Glutamatergic neuron (in vitro differentiated cells): Measurements from ENCODE around the gene FEZ2. TPM values are rescaled to one million over a fixed set of nuclear protein-coding genes. Genes with fewer than 3 reads are reported as not detected.

Source experiments
- DNase-seq: peaks from one replicate; pipeline ENCODE4 v3.0.0; 2022
- H3K27ac Mint-ChIP-seq: one replicate; pipeline ENCODE4 v1.8.0; 2020; ENCODE audit warnings: mild to moderate bottlenecking, mixed read lengths, inconsistent platforms; ENCODE audit not compliant: unreplicated experiment
- H3K27me3 Mint-ChIP-seq: one replicate; pipeline ENCODE4 v1.8.0; 2020; ENCODE audit warnings: mild to moderate bottlenecking, moderate library complexity, mixed read lengths, inconsistent platforms; ENCODE audit not compliant: unreplicated experiment
- H3K36me3 Mint-ChIP-seq: one replicate; pipeline ENCODE4 v1.8.0; 2020; ENCODE audit warnings: mild to moderate bottlenecking, mixed read lengths, inconsistent platforms; ENCODE audit not compliant: unreplicated experiment
- H3K4me1 Mint-ChIP-seq: one replicate; pipeline ENCODE4 v1.8.0; 2020; ENCODE audit warnings: mild to moderate bottlenecking, low read depth, mixed read lengths, inconsistent platforms; ENCODE audit not compliant: unreplicated experiment
- H3K4me3 Mint-ChIP-seq: one replicate; pipeline ENCODE4 v1.8.0; 2020; ENCODE audit warnings: mild to moderate bottlenecking, mixed read lengths, inconsistent platforms; ENCODE audit not compliant: unreplicated experiment
- H3K9me3 Mint-ChIP-seq: one replicate; pipeline ENCODE4 v1.8.0; 2020; ENCODE audit warnings: mild to moderate bottlenecking, moderate library complexity, mixed read lengths, inconsistent platforms; ENCODE audit not compliant: unreplicated experiment
- total RNA-seq: library from RNA; stranded (reverse); fragmentation: NEBNext Ultra II Directional; extraction: Animal tissue kit (Norgen Biotek cat#: 25700); gene quantifications from one replicate; pipeline ENCODE4 v1.2.1, GENCODE V29; 2021; ENCODE audit not compliant: unreplicated experiment
- TF ChIP-seq, protein P1 (sequence below): fragments of 200-600 bp; sonication (generic); IDR thresholded peaks from one replicate; pipeline ENCODE4 v1.5.0; 2021; ENCODE audit not compliant: partially characterized antibody, unreplicated experiment

Gene FEZ2
- total RNA-seq, 1 donor from 2014 or later = 47.3 TPM

GRCh38 chr2:36570416-36570815 lies 27.6 kb downstream of the FEZ2 start:
- TF ChIP-seq, protein P1, sequence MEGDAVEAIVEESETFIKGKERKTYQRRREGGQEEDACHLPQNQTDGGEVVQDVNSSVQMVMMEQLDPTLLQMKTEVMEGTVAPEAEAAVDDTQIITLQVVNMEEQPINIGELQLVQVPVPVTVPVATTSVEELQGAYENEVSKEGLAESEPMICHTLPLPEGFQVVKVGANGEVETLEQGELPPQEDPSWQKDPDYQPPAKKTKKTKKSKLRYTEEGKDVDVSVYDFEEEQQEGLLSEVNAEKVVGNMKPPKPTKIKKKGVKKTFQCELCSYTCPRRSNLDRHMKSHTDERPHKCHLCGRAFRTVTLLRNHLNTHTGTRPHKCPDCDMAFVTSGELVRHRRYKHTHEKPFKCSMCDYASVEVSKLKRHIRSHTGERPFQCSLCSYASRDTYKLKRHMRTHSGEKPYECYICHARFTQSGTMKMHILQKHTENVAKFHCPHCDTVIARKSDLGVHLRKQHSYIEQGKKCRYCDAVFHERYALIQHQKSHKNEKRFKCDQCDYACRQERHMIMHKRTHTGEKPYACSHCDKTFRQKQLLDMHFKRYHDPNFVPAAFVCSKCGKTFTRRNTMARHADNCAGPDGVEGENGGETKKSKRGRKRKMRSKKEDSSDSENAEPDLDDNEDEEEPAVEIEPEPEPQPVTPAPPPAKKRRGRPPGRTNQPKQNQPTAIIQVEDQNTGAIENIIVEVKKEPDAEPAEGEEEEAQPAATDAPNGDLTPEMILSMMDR = no peak
- Mint-ChIP-seq H3K27ac (no peak overlapping the region), H3K36me3 (peaks cover 2% of the 10 kb centered on the region), H3K4me1 (peaks cover 6% of the 10 kb centered on the region), H3K4me3 (no peak overlapping the region), H3K9me3 (no peaks in the 10 kb centered on the region), H3K27me3 (no peaks in the 10 kb centered on the region)
- no peak for DNase-seq

DNA sequence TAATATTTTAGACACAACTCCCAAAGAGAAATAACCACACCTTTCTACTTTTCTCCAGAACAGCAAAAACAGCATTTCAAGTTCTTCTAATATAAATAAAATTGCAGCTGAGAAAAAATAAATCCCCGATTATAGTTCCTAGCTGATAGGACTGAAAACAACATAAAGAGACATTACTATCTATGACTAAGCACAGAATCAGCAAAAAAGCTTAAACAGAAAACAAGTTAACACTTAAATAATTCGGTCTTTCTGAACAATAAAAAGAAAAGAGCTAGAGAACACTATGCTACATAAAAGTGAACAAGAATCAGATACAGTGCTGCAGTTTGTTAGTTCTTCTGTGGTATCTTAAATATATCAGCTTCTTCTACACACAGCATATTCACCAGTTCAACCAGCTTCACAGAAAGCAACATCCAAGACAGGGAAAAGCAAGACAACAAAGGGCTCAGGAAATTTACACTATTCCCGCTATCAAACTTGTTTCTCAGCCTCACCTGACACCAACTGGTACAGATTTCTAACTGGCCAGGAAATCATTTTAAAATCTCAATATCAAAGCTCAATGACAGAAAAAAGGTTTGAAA lies 28.6 kb downstream of the FEZ2 start:
- Mint-ChIP-seq H3K4me3 (no peak overlapping the region), H3K4me1 (peaks cover 15% of the 10 kb centered on the region), H3K27me3 (peaks cover 2% of the 10 kb centered on the region), H3K9me3 (peaks cover 5% of the 10 kb centered on the region), H3K27ac (no peak overlapping the region), H3K36me3 (no peaks in the 10 kb centered on the region)
- TF ChIP-seq, protein P1 = no peak
- no peak for DNase-seq

GRCh38 chr2:36568516-36569246 lies 29.3 kb downstream of the FEZ2 start:
- H3K36me3 Mint-ChIP-seq = no peaks in the 10 kb centered on the region
- H3K27ac Mint-ChIP-seq = no peak overlapping the region

GRCh38 chr2:36567711-36568408 lies 30.1 kb downstream of the FEZ2 start:
- Mint-ChIP-seq H3K27ac (no peak overlapping the region), H3K36me3 (no peaks in the 10 kb centered on the region), H3K27me3 (peaks cover 6% of the 10 kb centered on the region), H3K9me3 (peaks cover 7% of the 10 kb centered on the region), H3K4me3 (no peak overlapping the region), H3K4me1 (peaks cover 26% of the 10 kb centered on the region)
- TF ChIP-seq, protein P1 = no peak
- DNase-seq = no peak

More at GRCh38 chr2:36568516-36569246, 29.3 kb downstream of the FEZ2 start:
- Mint-ChIP-seq H3K27me3 (peaks cover 2% of the 10 kb centered on the region), H3K9me3 (peaks cover 7% of the 10 kb centered on the region), H3K4me1 (peaks cover 22% of the 10 kb centered on the region), H3K4me3 (no peak overlapping the region)
- TF ChIP-seq, protein P1 = no peak
- no peak for DNase-seq
